Mammary epithelial cell (primary cell): ENCODE data around the gene GSTT2.
"Not testable (repeated sequence)": the region's sequence is repeated elsewhere in the genome, so short reads cannot be mapped to it uniquely, and the experiment has no call there.

ENCODE experiments used
- EZH2 ChIP-seq: IDR thresholded peaks from 2 replicates; pipeline ENCODE4 v1.6.1; 2012; ENCODE audit warnings: low read length, inconsistent platforms, borderline replicate concordance
- TF ChIP-seq, protein P1 (sequence below), 2 donors: IDR thresholded peaks in 1 of 2; conservative IDR thresholded peaks in 1 of 2; 2 replicates each; pipeline ENCODE4 v1.5.1; 2011 to 2012; ENCODE audit warnings: inconsistent platforms in 2 of 2, low read length in 2 of 2, mild to moderate bottlenecking in 2 of 2, control low read depth in 1 of 2, low read depth in 1 of 2; ENCODE audit not compliant: insufficient read depth in 1 of 2; ENCODE audit errors: extremely low read depth in 1 of 2

- TF ChIP-seq, protein P1, sequence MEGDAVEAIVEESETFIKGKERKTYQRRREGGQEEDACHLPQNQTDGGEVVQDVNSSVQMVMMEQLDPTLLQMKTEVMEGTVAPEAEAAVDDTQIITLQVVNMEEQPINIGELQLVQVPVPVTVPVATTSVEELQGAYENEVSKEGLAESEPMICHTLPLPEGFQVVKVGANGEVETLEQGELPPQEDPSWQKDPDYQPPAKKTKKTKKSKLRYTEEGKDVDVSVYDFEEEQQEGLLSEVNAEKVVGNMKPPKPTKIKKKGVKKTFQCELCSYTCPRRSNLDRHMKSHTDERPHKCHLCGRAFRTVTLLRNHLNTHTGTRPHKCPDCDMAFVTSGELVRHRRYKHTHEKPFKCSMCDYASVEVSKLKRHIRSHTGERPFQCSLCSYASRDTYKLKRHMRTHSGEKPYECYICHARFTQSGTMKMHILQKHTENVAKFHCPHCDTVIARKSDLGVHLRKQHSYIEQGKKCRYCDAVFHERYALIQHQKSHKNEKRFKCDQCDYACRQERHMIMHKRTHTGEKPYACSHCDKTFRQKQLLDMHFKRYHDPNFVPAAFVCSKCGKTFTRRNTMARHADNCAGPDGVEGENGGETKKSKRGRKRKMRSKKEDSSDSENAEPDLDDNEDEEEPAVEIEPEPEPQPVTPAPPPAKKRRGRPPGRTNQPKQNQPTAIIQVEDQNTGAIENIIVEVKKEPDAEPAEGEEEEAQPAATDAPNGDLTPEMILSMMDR (conservative IDR thresholded peaks at IDR 0.05 in 1 of 2, IDR thresholded peaks at IDR 0.05 in 1 of 2; ENCODE audit: extremely low read depth in 1 of 2, insufficient read depth in 1 of 2, low read depth in 1 of 2, low read length in 2 of 2): not testable (repeated sequence)
- not testable (repeated sequence) for TF ChIP-seq EZH2
These were observed 26.4 kb upstream of the GSTT2 start for GRCh38 chr22:23953485-23953884.
